ENCODE measurements around the gene SV2B.

DNA sequence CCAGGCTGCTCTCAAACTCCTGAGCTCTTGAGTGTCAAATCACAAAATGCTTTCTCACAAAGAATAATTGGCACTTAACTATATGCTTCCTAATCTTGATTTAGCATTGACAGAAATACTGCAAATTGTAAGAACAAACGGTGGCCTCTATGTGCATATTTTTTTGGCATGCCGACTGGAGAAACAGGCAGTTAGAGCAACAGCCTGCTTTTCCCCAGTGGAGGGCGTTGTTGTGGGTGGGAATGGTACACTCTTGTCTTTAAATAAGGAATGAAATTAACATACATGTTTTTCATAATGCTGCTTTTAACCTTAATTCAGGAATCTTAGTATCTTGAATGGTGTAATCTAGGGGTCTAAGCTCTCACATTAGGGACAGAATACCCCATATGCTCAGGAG, 31.1 kb upstream of the SV2B start:
- TF ChIP-seq, protein P1, sequence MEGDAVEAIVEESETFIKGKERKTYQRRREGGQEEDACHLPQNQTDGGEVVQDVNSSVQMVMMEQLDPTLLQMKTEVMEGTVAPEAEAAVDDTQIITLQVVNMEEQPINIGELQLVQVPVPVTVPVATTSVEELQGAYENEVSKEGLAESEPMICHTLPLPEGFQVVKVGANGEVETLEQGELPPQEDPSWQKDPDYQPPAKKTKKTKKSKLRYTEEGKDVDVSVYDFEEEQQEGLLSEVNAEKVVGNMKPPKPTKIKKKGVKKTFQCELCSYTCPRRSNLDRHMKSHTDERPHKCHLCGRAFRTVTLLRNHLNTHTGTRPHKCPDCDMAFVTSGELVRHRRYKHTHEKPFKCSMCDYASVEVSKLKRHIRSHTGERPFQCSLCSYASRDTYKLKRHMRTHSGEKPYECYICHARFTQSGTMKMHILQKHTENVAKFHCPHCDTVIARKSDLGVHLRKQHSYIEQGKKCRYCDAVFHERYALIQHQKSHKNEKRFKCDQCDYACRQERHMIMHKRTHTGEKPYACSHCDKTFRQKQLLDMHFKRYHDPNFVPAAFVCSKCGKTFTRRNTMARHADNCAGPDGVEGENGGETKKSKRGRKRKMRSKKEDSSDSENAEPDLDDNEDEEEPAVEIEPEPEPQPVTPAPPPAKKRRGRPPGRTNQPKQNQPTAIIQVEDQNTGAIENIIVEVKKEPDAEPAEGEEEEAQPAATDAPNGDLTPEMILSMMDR (IDR thresholded peaks at IDR 0.05): no peak
- TF ChIP-seq POLR2A (IDR thresholded peaks at IDR 0.05): no peak

All from testis (tissue), 2 donors.